ENCODE data around the gene HIF1A.

DNA sequence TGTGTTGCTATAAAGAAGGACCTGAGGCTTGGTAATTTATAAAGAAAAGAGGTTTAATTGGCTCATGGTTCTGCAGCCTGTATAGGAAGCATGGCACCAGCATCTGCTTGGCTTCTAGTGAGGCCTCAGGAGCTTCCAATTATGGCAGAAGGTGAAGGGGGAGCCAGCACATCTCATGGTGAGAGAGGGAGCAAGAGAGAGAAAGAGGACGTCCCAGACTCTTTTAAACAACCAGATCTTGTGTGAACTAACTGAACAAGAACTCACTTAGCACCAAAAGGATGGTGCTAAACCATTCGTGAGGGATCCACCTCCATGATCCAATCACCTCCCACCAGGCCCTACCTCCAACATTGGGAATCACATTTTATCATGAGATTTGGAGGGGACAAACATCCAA lies 60.8 kb downstream of the HIF1A start:
- TF ChIP-seq POLR2A (IDR thresholded peaks at IDR 0.05): no peak
- TF ChIP-seq, protein P1, sequence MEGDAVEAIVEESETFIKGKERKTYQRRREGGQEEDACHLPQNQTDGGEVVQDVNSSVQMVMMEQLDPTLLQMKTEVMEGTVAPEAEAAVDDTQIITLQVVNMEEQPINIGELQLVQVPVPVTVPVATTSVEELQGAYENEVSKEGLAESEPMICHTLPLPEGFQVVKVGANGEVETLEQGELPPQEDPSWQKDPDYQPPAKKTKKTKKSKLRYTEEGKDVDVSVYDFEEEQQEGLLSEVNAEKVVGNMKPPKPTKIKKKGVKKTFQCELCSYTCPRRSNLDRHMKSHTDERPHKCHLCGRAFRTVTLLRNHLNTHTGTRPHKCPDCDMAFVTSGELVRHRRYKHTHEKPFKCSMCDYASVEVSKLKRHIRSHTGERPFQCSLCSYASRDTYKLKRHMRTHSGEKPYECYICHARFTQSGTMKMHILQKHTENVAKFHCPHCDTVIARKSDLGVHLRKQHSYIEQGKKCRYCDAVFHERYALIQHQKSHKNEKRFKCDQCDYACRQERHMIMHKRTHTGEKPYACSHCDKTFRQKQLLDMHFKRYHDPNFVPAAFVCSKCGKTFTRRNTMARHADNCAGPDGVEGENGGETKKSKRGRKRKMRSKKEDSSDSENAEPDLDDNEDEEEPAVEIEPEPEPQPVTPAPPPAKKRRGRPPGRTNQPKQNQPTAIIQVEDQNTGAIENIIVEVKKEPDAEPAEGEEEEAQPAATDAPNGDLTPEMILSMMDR (IDR thresholded peaks at IDR 0.05): no peak

Data from lower leg skin (tissue), 3 donors.